ENCODE measurements around the gene SULF2. TPM values are rescaled to one million over a fixed set of nuclear protein-coding genes. Genes with fewer than 3 reads are reported as not detected.

SULF2 gene
- total RNA-seq, 1 donor from 2014 or later: 1.3 TPM

DNA sequence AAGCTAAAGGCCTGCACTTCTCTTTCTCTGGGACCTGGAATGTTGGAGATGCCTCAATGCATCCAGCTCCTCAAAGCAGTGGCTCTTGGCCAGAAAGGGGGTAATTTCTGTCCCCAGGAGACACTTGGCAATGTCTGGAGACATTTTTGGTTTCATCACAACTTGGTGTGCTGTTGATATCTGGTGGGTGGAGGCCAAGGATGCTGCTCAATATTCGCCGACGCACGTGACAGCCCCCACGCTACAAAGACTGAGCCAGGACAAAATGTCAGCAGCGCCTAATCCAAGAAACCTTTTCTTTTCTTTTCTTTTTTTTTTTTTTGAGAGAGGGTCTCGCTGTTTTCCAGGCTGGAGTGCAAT is 79.8 kb downstream of the SULF2 start:
- no peak for DNase-seq
- H3K36me3 Mint-ChIP-seq (ENCODE audit: low read depth): no peaks in the 10 kb centered on the region
- H3K4me3 Mint-ChIP-seq: no peak overlapping the region
- peaks cover 5% of the 10 kb centered on the region for H3K27me3 Mint-ChIP-seq
- no peaks in the 10 kb centered on the region for H3K4me1 Mint-ChIP-seq
- intact Hi-C loops (cut with micrococcal nuclease): no loop called here
- H3K27ac Mint-ChIP-seq: no peak overlapping the region
- H3K9me3 Mint-ChIP-seq: no peaks in the 10 kb centered on the region

DNA sequence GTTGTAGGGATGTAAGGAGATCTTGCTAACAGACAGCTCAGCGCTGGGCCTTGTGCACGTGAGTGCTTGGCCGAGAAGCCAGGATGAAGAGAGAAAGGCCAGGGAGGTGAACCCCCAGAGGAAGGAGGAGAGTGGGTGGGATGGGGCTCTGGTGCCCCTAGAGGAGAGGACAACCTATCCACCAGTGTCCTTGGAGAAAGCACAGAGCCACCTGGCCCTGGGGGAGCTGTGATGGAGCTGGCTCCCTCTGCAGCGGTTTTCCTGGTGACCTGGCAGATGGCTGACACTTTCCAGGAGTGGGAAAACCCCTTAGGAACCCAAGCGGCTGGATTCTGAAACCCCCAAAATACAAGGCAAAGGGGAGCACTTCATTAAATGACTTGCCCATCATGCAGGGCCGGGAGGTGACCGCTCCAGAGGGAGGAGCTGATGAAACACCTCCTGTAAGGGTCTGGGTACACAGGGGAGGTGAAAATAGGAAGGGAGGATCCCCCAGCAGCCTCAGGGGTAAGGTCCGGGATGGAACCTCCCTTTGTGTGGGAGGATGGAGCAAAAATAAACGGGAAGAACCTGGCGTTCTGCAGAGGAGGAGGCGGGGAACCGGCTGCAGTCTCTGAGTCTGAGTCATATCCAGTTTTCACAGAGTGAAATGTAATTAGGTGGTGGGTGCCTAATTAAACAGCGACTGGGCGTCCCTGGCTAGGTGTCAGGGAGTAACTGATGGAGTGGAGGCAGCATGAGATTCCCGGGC is 80.4 kb downstream of the SULF2 start:
- no peak overlapping the region for H3K4me3 Mint-ChIP-seq
- no peaks in the 10 kb centered on the region for H3K9me3 Mint-ChIP-seq
- no peak for DNase-seq
- peaks cover 5% of the 10 kb centered on the region for H3K27me3 Mint-ChIP-seq
- no peaks in the 10 kb centered on the region for H3K36me3 Mint-ChIP-seq (ENCODE audit: low read depth)
- H3K27ac Mint-ChIP-seq: no peak overlapping the region
- intact Hi-C loops (cut with micrococcal nuclease): no loop called here
- no peaks in the 10 kb centered on the region for H3K4me1 Mint-ChIP-seq

DNA sequence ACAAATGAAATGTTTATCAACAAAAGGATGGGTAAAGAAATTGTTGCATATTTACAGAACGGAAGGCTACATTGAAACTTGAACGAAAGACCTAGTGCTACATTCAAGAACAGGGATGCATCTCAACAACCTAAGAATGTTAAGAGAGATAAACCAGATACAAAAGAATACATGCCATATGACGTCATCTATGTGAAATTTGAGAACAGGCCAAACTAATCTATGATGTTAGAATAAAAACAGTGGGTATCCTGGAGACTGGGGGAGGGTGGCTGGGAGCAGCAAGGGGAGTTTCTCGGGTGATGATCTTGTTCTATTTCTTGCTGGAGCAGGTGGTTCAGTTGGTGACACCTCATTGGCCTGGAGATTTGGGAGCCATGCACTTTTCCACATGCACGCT is 81.5 kb downstream of the SULF2 start:
- H3K9me3 Mint-ChIP-seq: no peaks in the 10 kb centered on the region
- no peak for DNase-seq
- H3K27ac Mint-ChIP-seq: no peak overlapping the region
- no peaks in the 10 kb centered on the region for H3K4me1 Mint-ChIP-seq
- intact Hi-C loops (cut with micrococcal nuclease): no loop called here
- peaks cover 5% of the 10 kb centered on the region for H3K27me3 Mint-ChIP-seq
- no peak overlapping the region for H3K4me3 Mint-ChIP-seq
- H3K36me3 Mint-ChIP-seq (ENCODE audit: low read depth): no peaks in the 10 kb centered on the region

DNA sequence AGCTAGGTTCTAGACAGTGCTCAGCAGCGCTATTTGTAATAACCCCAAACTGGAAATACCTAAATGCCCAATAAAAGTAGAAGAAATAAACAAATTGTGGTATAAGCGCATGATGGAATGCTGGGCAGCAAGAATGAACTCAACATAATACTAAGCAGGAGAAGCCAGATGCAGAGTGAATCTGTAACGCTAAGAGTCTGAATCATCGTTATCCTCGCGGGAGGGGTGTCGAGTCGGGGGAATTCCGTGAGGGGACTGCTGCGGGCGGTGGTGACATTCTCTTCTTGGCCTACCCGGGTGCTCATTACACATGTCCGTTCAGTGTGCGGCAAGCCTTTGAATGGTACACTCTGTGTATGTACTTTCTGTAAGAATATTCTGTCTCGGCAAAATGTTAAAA is 83.7 kb downstream of the SULF2 start:
- Mint-ChIP-seq H3K27me3 (peaks cover 2% of the 10 kb centered on the region), H3K27ac (no peak overlapping the region), H3K36me3 (ENCODE audit: low read depth) (no peaks in the 10 kb centered on the region), H3K4me3 (no peak overlapping the region), H3K4me1 (no peaks in the 10 kb centered on the region), H3K9me3 (no peaks in the 10 kb centered on the region)
- intact Hi-C loops (cut with micrococcal nuclease): no loop called here
- DNase-seq: no peak

DNA sequence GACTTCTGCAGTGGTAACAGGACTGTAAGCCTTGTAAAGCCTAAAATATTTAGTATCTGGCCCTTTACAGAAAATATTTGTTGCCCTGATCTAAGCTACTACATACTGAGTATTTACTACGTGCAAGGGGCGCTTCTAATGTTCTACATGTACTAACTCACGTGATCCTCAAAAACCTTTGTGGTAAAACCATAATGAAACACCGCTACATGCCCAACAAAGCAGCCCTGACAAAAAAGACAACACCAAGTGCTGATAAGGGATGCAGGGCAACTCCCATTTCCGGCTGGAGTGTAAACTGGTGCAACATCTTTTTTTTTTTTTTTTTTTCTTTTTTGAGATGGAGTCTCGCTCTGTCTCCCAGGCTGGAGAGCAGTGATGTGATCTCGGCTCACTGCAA is 85.0 kb downstream of the SULF2 start:
- Mint-ChIP-seq H3K27ac (no peak overlapping the region), H3K27me3 (peaks cover 2% of the 10 kb centered on the region), H3K9me3 (no peaks in the 10 kb centered on the region), H3K4me1 (peaks cover 2% of the 10 kb centered on the region), H3K4me3 (no peak overlapping the region), H3K36me3 (ENCODE audit: low read depth) (no peaks in the 10 kb centered on the region)
- intact Hi-C loops (cut with micrococcal nuclease): no loop called here
- no peak for DNase-seq

DNA sequence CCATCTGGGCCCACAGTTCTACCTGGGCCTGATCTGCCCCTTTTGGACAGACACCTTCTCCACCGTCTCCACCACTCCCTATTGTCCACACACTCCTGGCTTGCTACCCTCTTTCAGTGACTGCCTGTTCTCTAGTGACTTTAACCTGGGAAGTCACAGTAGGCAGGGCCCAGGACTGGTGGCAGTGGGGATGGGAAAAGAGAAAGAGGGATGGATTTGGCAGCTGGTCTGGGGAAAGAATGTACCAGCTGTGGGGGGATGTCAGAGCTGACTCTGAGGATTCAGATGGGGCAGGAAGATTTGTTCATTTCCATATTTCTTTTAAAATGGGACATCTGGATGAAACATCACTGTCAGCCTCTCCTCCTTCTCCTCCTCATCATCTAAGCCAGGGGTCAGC is 85.5 kb downstream of the SULF2 start:
- Mint-ChIP-seq H3K27me3 (peaks cover 2% of the 10 kb centered on the region), H3K36me3 (ENCODE audit: low read depth) (no peaks in the 10 kb centered on the region), H3K27ac (no peak overlapping the region), H3K4me3 (no peak overlapping the region), H3K9me3 (no peaks in the 10 kb centered on the region), H3K4me1 (peaks cover 6% of the 10 kb centered on the region)
- intact Hi-C loops (cut with micrococcal nuclease): no loop called here
- no peak for DNase-seq

DNA sequence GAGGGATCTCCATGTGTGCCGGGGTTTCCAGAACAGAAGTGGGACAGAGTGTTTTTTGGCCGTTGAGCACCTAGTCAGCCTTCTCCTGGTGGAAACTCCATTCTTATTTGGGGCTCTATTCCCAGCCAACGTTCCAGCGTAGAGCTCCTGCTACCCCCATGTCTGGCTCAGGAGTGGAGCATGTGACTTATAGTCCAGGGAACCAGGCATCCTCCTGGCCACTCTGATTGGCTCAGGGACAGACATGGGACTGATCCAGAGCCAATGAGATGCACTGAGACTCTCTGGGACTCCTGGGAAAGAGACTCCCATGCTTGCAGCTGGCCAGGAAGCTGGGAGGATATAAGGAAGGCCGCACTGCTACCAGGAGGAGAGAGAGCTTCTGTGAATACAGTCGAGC is 87.1 kb downstream of the SULF2 start:
- Mint-ChIP-seq H3K27ac (no peak overlapping the region), H3K4me3 (no peak overlapping the region), H3K36me3 (ENCODE audit: low read depth) (no peaks in the 10 kb centered on the region), H3K9me3 (no peaks in the 10 kb centered on the region), H3K4me1 (peaks cover 6% of the 10 kb centered on the region), H3K27me3 (peaks cover 2% of the 10 kb centered on the region)
- no peak for DNase-seq
- intact Hi-C loops (cut with micrococcal nuclease): no loop called here

DNA sequence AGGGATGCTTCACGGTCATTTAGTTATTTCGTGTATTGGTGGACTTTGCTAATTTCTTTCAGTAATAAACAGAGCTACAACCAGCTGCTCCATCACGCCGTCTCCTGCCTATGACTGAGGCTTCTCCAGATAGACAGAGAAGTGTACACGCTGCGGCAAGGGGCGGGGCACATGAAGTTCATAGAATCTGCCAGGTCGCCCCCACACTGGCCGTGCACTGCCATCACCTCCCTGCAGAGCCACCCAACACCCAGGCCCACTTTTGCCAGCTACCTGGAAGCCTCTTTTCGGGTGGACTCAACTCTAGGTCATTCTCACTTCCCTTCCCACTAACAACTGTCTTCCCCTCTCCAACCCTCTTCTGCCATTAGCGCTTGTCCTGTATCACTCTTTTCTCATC is 88.4 kb downstream of the SULF2 start:
- Mint-ChIP-seq H3K9me3 (no peaks in the 10 kb centered on the region), H3K4me1 (peaks cover 6% of the 10 kb centered on the region), H3K27me3 (peaks cover 2% of the 10 kb centered on the region), H3K4me3 (no peak overlapping the region), H3K27ac (no peak overlapping the region), H3K36me3 (ENCODE audit: low read depth) (no peaks in the 10 kb centered on the region)
- no peak for DNase-seq
- intact Hi-C loops (cut with micrococcal nuclease): no loop called here

DNA sequence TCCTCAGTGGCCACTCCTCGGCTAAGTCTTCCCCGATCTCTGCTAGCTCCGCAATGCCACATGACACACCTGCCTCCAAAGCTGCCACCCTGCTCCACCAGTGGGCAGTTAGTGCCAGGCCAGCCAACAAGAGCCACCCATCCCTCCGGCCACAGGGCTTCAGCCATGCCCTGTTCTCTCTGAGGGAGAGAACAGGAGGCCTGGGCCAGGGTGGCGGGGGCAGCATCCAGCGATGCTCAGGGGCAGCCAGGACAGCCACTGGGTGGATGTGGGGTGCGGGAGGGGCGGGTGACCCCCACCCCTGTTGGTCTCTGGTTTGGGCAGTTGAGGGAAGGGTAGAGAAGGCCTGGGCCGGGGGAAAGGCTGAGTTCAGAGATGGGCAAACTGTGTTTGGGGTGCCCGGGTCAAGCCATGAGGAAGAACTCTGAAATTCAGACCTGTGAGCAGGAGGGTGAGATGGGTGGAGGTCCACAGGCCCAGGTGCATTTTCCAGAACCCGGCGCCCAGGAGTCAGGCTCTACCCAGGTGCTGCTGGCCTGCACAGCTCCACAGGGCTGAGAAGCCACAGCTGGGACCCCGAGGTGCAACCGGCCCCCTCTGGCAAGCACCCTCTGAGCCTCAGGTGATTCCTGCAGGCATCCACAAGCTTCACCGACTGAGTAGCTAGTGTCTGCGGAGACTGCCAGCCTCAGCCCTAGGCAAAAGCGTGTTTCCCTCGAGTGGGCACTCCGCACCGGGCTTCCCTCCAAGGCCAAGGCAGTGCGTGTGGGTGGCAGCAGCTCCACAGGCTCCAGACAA is 91.1 kb downstream of the SULF2 start:
- Mint-ChIP-seq H3K27ac (no peak overlapping the region), H3K27me3 (peaks cover 12% of the 10 kb centered on the region), H3K9me3 (no peaks in the 10 kb centered on the region), H3K36me3 (ENCODE audit: low read depth) (no peaks in the 10 kb centered on the region), H3K4me3 (no peak overlapping the region), H3K4me1 (peaks cover 6% of the 10 kb centered on the region)
- intact Hi-C loops (cut with micrococcal nuclease): no loop called here
- DNase-seq: no peak

DNA sequence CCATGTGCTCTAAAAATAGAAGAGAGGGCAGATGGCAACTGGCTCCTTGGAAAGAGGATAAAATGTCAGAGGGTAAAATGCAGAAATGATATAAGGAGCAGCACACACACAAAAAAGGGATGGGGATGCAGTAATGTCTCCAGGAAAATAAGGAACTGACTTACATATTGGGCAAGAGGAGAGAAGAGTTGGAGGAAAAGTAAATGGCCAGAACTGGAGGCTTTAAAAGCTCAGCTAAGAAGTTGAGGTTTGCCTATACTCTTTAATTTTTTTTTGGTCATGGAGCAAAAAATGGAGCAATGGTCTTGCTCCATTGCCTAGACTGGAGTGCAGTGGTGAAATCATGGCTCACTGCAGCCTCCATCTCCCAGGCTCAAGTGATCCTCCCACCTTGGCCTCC is 93.7 kb downstream of the SULF2 start:
- intact Hi-C loops (cut with micrococcal nuclease): no loop called here
- Mint-ChIP-seq H3K4me3 (no peak overlapping the region), H3K4me1 (peaks cover 6% of the 10 kb centered on the region), H3K27ac (no peak overlapping the region), H3K36me3 (ENCODE audit: low read depth) (no peaks in the 10 kb centered on the region), H3K27me3 (peaks cover 12% of the 10 kb centered on the region), H3K9me3 (no peaks in the 10 kb centered on the region)
- DNase-seq: no peak

DNA sequence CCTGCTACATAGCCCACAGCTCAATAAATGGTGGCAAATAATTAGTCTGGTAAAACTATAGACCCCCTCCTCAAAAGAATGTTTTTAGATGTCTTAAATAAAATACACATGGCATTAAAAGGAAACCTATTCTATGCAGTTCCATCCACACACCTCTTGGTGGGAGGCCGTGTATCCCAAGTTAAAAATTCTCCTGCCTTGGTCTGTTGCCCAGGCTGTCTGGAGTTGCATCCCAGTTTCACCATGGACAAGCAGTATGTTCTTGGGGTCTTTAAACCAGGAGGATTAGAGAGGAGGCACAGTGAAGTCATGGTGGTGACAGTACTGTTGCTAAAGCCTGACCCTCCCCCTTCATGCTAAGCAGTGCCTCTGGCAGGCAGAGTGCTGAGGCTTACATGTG is 95.5 kb downstream of the SULF2 start:
- Mint-ChIP-seq H3K4me3 (no peak overlapping the region), H3K36me3 (ENCODE audit: low read depth) (no peaks in the 10 kb centered on the region), H3K27ac (no peak overlapping the region), H3K4me1 (no peaks in the 10 kb centered on the region), H3K9me3 (no peaks in the 10 kb centered on the region), H3K27me3 (peaks cover 12% of the 10 kb centered on the region)
- DNase-seq: no peak
- intact Hi-C loops (cut with micrococcal nuclease): no loop called here

DNA sequence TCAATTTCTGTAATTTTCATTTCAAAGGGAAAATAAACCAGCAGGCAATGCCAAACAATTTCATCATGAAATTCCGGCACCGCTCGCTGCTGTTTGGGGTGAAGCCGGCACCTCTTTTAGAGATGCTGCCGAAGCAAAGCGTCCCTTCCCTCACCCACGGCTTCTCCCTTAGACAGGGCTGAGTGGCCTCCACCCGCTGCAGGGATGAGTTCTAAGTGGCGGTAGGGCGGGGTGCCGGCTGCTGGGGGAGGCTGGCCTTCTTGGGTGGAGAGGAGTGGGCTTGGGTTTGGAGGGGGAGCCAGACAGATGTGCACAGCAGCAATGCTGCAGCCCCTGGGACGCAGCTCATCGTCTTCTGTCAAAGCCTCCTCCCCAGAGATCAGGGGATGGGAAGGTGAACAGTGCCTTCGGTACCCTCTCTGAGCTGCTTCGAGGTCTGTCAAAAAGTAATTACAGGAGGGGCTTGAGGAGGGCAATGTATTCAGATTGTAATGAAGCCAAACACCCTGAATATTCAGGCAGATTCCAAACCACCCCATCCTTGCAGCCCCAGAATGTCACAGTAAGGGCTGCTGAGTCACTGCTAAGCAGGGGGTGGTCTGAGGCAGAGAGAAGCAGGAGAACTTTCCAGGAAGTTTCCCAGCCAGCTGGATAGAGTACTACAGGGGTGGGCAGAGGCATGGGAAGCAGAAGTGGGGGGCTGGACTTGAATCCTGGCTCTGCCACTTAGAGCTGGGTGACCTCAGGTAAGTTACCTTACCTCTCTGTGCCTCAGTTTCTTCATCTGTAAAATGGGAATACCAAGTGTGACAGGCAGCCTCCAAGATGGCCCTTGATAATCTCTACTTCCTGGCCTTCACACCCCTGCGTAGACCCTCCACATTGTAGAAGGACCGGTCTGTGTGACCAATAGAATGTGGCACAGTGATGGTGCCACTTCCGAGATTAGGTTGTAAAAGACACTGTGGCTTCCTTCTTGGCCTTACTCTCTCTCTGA is 96.6 kb downstream of the SULF2 start:
- DNase-seq: no peak
- Mint-ChIP-seq H3K27ac (no peak overlapping the region), H3K4me1 (no peaks in the 10 kb centered on the region), H3K9me3 (no peaks in the 10 kb centered on the region), H3K27me3 (peaks cover 12% of the 10 kb centered on the region), H3K36me3 (ENCODE audit: low read depth) (no peaks in the 10 kb centered on the region), H3K4me3 (no peak overlapping the region)
- intact Hi-C loops (cut with micrococcal nuclease): no loop called here

DNA sequence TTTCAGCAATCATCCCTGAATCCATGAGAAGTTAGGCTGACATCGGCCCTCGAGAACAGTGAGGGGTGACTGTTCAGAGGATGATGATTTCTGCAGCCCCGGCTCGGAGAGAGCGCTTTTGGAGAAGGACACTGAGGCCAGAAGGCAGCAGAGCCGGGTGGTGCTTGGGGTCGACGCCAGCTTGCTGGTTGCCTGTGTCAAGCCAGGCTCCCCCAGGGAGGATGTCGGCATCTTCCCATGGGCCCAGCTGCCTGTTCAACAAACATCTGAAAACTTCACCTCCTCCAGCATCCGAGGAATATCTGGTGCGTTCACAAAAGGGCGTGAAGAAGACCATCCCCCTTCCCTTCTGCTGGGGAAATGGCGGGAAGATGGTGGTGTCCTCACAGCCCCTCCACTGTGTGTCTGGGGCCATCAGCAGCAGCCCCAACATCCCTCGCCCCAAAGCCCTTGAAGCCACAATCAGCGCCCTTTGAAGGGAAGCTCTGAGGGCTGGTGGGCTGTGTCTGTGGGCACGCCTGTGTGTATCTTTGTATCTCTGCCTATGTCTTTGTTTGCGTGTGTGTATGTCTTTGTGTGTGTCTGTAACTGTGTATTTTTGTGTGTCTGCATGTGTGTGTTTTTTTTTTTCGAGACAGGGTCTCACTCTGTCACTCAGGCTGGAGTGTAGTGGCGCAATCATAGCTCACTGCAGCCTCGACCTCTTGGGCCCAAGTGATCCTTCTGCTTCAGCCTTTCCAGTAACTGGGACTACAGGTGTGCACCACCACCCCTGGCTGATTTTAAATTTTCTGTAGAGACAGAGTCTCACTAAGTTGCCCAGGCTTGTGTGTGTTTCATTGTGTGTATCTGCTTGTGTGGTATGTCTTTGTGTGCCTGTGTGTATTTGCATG is 97.9 kb downstream of the SULF2 start:
- H3K27me3 Mint-ChIP-seq: peaks cover 12% of the 10 kb centered on the region
- no peak overlapping the region for H3K27ac Mint-ChIP-seq
- intact Hi-C loops (cut with micrococcal nuclease): no loop called here
- H3K4me1 Mint-ChIP-seq: no peaks in the 10 kb centered on the region
- H3K4me3 Mint-ChIP-seq: no peak overlapping the region
- DNase-seq: no peak
- no peaks in the 10 kb centered on the region for H3K9me3 Mint-ChIP-seq
- no peaks in the 10 kb centered on the region for H3K36me3 Mint-ChIP-seq (ENCODE audit: low read depth)

Measured in activated CD4-positive, alpha-beta T cell treated with anti-CD3 and anti-CD28 coated beads, Interleukin-2, amount 10 ng/mL, durations not matched to agents 24 days and 14 days (primary cell).